ENCODE results near the gene FHAD1. TPM values are rescaled to one million over a fixed set of nuclear protein-coding genes. Genes with fewer than 3 reads are reported as not detected.

Gene FHAD1
- total RNA-seq, 1 donor from 2014 or later = not detected

DNA sequence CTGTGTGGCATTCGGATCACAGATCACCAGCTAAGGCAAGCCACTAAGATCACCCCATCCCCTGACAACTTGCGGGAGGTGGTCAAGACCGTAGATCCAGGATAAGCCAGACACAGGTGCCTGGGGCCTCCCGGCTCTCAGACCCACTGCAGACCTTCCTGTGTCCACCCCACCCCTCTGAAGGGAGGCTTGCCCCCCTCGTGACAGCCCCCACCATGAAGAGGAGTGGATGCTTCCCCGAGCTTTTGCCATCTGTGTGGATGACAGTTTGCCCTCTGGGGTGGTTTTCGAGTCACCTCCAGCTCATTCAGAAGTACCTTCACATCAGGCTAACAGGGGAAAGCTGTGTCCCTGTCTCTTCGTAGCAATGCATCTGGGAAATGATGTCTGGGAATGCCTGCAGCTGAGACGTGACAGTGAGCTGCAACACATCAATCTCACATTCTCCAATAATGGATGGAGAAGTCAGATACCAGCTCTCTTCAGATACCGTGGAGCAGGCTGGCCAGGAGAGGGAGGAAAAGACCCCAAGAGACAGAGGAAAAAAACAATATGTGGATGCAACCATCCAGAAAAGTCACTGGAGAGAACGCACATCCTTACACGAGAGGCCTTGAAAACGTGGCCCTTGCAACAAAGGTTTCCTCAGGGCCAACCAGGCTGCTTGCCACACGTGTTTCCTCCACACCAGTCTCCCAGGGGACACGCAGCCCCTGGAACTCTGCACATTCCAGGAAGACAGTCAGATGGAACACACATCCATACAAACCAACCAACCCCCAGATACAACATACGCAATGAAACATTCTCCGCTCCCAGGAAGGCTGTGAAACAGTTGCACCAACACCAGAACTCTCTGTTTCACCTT is 20.4 kb upstream of the FHAD1 start:
- H3K4me3 Mint-ChIP-seq (ENCODE audit: unreplicated experiment) = no peak overlapping the region
- TF ChIP-seq, protein P1, sequence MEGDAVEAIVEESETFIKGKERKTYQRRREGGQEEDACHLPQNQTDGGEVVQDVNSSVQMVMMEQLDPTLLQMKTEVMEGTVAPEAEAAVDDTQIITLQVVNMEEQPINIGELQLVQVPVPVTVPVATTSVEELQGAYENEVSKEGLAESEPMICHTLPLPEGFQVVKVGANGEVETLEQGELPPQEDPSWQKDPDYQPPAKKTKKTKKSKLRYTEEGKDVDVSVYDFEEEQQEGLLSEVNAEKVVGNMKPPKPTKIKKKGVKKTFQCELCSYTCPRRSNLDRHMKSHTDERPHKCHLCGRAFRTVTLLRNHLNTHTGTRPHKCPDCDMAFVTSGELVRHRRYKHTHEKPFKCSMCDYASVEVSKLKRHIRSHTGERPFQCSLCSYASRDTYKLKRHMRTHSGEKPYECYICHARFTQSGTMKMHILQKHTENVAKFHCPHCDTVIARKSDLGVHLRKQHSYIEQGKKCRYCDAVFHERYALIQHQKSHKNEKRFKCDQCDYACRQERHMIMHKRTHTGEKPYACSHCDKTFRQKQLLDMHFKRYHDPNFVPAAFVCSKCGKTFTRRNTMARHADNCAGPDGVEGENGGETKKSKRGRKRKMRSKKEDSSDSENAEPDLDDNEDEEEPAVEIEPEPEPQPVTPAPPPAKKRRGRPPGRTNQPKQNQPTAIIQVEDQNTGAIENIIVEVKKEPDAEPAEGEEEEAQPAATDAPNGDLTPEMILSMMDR (IDR thresholded peaks at IDR 0.05) = no peak
- no peaks in the 10 kb centered on the region for H3K36me3 Mint-ChIP-seq (ENCODE audit: unreplicated experiment)
- no peaks in the 10 kb centered on the region for H3K4me1 Mint-ChIP-seq (ENCODE audit: unreplicated experiment)
- no peak for DNase-seq (ENCODE audit: extremely low spot score, unreplicated experiment)
- H3K9me3 Mint-ChIP-seq (ENCODE audit: unreplicated experiment) = no peaks in the 10 kb centered on the region
- H3K27me3 Mint-ChIP-seq (ENCODE audit: unreplicated experiment) = no peaks in the 10 kb centered on the region
- no peak overlapping the region for H3K27ac Mint-ChIP-seq (ENCODE audit: unreplicated experiment)

DNA sequence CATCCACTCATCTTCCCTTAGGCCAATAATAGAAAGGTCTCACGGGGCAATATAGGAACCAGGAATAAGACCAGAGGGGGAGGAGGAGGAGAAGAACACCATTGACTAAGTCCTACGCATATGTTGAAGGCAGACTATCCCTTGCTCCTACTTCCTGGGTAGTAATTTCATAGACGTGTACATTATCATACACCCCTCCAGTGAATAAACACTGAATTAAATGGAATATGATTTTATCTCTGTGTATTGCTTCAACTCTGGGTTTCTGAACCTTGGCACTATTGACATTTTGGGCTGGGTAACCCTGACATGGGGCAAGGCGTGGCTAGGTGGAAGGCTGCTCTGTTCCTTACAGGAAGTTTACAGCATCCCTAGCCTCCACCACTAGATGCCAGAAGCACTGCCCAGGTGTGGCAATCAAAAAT is 17.3 kb upstream of the FHAD1 start:
- Mint-ChIP-seq H3K27ac (ENCODE audit: unreplicated experiment) (no peak overlapping the region), H3K9me3 (ENCODE audit: unreplicated experiment) (no peaks in the 10 kb centered on the region), H3K27me3 (ENCODE audit: unreplicated experiment) (peaks cover 5% of the 10 kb centered on the region), H3K36me3 (ENCODE audit: unreplicated experiment) (no peaks in the 10 kb centered on the region), H3K4me1 (ENCODE audit: unreplicated experiment) (no peaks in the 10 kb centered on the region), H3K4me3 (ENCODE audit: unreplicated experiment) (no peak overlapping the region)
- DNase-seq (ENCODE audit: extremely low spot score, unreplicated experiment) = no peak
- TF ChIP-seq, protein P1 (IDR thresholded peaks at IDR 0.05) = no peak

DNA sequence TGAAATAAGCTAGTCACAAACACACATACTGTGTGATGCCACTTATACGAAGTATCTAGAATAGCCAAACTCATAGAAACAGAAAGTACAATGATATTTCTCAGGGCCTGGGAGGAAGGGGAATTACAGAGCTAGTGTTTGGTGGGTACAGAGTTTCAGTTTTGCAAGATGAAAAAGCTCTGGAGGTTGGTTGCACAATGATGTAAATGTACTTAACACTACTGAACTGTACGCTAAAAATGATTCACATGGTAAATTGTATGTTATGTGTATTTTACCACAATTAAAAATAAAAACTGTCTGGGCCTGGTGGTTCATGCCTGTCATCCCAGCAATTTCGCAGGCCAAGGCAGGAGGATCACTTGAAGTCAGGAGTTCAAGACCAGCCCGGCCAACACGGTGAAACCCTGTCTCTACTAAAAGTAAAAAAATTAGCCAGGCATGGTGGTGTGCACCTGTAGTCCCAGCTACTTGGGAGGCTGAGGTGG is 15.3 kb upstream of the FHAD1 start:
- Mint-ChIP-seq H3K27me3 (ENCODE audit: unreplicated experiment) (peaks cover 5% of the 10 kb centered on the region), H3K36me3 (ENCODE audit: unreplicated experiment) (no peaks in the 10 kb centered on the region), H3K4me3 (ENCODE audit: unreplicated experiment) (no peak overlapping the region), H3K27ac (ENCODE audit: unreplicated experiment) (no peak overlapping the region), H3K9me3 (ENCODE audit: unreplicated experiment) (no peaks in the 10 kb centered on the region), H3K4me1 (ENCODE audit: unreplicated experiment) (no peaks in the 10 kb centered on the region)
- TF ChIP-seq, protein P1 (IDR thresholded peaks at IDR 0.05) = no peak
- DNase-seq (ENCODE audit: extremely low spot score, unreplicated experiment) = no peak

DNA sequence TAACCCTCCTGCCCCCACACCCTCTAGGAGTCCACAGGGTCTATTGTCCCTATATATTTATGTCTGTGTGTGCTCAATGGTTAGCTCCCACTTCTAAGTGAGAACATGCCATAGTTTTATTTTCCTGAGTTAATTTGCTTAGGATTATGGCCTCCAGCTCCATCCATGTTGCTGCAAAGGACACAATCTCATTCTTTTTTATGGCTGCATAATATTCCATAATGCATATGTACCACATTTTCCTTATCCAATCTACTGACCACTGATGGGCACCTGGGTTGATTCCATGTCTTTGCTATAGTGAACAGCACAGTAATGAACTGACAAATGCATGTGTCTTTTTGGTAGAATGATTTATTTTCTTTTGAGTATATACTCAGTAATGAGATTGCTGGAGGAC is 13.3 kb upstream of the FHAD1 start:
- Mint-ChIP-seq H3K27ac (ENCODE audit: unreplicated experiment) (no peak overlapping the region), H3K27me3 (ENCODE audit: unreplicated experiment) (peaks cover 5% of the 10 kb centered on the region), H3K4me3 (ENCODE audit: unreplicated experiment) (no peak overlapping the region), H3K4me1 (ENCODE audit: unreplicated experiment) (no peaks in the 10 kb centered on the region), H3K9me3 (ENCODE audit: unreplicated experiment) (no peaks in the 10 kb centered on the region), H3K36me3 (ENCODE audit: unreplicated experiment) (no peaks in the 10 kb centered on the region)
- TF ChIP-seq, protein P1 (IDR thresholded peaks at IDR 0.05) = no peak
- no peak for DNase-seq (ENCODE audit: extremely low spot score, unreplicated experiment)

DNA sequence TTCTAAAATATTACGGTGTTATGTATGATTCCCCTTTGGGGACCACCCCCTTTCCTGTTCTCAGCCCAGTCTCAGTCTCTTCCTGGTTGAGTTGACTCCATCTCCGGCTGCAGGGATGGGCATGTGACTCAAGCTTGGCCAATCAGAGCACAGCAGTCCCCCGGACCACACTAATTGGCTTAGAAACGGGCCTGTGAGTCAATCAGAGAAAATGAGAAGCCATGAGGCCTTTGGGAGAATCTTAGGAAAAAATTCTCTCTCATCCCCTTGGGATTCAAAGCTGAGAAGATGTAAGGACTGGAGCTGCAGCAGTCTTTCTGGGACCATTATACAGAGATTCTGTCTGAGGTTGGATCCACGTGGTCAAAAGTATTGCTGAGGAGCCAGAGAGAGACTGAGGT is 10.7 kb upstream of the FHAD1 start:
- H3K9me3 Mint-ChIP-seq (ENCODE audit: unreplicated experiment) = no peaks in the 10 kb centered on the region
- TF ChIP-seq, protein P1 (IDR thresholded peaks at IDR 0.05) = no peak
- H3K4me1 Mint-ChIP-seq (ENCODE audit: unreplicated experiment) = no peaks in the 10 kb centered on the region
- no peak overlapping the region for H3K4me3 Mint-ChIP-seq (ENCODE audit: unreplicated experiment)
- H3K27ac Mint-ChIP-seq (ENCODE audit: unreplicated experiment) = no peak overlapping the region
- no peaks in the 10 kb centered on the region for H3K36me3 Mint-ChIP-seq (ENCODE audit: unreplicated experiment)
- no peak for DNase-seq (ENCODE audit: extremely low spot score, unreplicated experiment)
- H3K27me3 Mint-ChIP-seq (ENCODE audit: unreplicated experiment) = peaks cover 10% of the 10 kb centered on the region
